Measurements from ENCODE around the gene GCKR. TPM values are rescaled to one million over a fixed set of nuclear protein-coding genes. Genes with fewer than 3 reads are reported as not detected.

GCKR gene
- total RNA-seq, 1 experiment from 2014 or later, result not detected

DNA sequence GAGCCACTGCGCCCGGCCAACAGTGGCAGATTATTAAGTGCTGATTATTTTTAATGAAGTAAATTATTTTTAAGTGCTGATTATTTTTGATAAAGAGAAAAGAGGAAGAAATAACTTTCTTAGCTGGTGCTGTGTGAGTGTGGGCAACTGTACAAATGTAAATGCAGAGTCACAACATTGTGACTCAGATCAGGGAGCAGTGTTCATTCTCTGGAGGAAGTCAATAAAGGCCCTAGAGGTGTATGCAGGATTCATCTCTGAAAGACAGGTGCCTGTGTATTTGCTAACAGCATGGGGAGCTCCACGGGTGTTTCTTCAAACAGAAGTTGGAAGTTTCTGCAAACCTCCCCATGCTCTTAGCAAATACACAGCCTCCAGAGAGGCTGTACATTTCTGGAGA is 48.3 kb upstream of the GCKR start:
- ChIA-PET CTCF (interaction anchor here (1.5 kb wide), 1 partner anchor 19 kb away, joined by 3 read pairs; the partner anchor contains the start of gene NRBP1), POLR2A (no interaction called here), RAD21 (ENCODE audit: low non-redundant PET in 1 of 2, low total read pairs in 2 of 2, uncharacterized antibody in 2 of 2, unreplicated experiment in 2 of 2) (no interaction called here)
- H2AFZ ChIP-seq (ENCODE audit: low read depth, low read length, poor library complexity, severe bottlenecking), result no peak overlapping the region
- ATAC-seq, result no peak
- no peak for DNase-seq (ENCODE audit: low read depth, low spot score)
- peaks cover 1% of the 10 kb centered on the region; the same call in 1 of the 2 replicates for H3K79me2 ChIP-seq (ENCODE audit: insufficient read depth, low read length)
- intact Hi-C loops (cut with micrococcal nuclease), result loop anchor here (10.0 kb wide), 1 partner anchor 176 kb away; the partner anchor contains the start of genes CCDC121 and GPN1
- H3K9me2 ChIP-seq (ENCODE audit: insufficient read depth), result no peaks in the 10 kb centered on the region
- no peaks in the 10 kb centered on the region for H3K9me3 ChIP-seq (ENCODE audit: control insufficient read depth in 1 of 2, insufficient read depth in 1 of 2, low read depth in 1 of 2, low read length in 2 of 2)
- H4K20me1 ChIP-seq (ENCODE audit: insufficient read depth), result no peaks in the 10 kb centered on the region
- H3K4me2 ChIP-seq (ENCODE audit: low read length), result no peak overlapping the region
- no peak overlapping the region for H3K9ac ChIP-seq (ENCODE audit: low read length)
- H3K4me3 ChIP-seq (replicated peaks in 1 of 2; ENCODE audit: low read depth in 1 of 2, low read length in 2 of 2), result no peak overlapping the region
- no peaks in the 10 kb centered on the region for H3K27me3 ChIP-seq (ENCODE audit: insufficient read depth, low read length)
- TF ChIP-seq CEBPB (IDR thresholded peaks at IDR 0.05; ENCODE audit: low read depth), result no peak
- TF ChIP-seq POLR2AphosphoS5 (IDR thresholded peaks at IDR 0.05; ENCODE audit: low read depth, low read length), result no peak
- TF ChIP-seq, protein P1, sequence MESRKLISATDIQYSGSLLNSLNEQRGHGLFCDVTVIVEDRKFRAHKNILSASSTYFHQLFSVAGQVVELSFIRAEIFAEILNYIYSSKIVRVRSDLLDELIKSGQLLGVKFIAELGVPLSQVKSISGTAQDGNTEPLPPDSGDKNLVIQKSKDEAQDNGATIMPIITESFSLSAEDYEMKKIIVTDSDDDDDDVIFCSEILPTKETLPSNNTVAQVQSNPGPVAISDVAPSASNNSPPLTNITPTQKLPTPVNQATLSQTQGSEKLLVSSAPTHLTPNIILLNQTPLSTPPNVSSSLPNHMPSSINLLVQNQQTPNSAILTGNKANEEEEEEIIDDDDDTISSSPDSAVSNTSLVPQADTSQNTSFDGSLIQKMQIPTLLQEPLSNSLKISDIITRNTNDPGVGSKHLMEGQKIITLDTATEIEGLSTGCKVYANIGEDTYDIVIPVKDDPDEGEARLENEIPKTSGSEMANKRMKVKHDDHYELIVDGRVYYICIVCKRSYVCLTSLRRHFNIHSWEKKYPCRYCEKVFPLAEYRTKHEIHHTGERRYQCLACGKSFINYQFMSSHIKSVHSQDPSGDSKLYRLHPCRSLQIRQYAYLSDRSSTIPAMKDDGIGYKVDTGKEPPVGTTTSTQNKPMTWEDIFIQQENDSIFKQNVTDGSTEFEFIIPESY (IDR thresholded peaks at IDR 0.05; ENCODE audit: extremely low read depth, insufficient replicate concordance, low read length), result no peak
- no peak for TF ChIP-seq POLR2A (IDR thresholded peaks at IDR 0.05; ENCODE audit: borderline replicate concordance, extremely low read depth, insufficient read depth, insufficient read length)
- TF ChIP-seq TCF7L2 (IDR thresholded peaks at IDR 0.05; ENCODE audit: borderline replicate concordance, extremely low read depth, insufficient read depth, insufficient read length), result no peak
- no peak for TF ChIP-seq FOSL1 (IDR thresholded peaks at IDR 0.05; ENCODE audit: low read depth)
- no peak for TF ChIP-seq EZH2 (IDR thresholded peaks at IDR 0.05)
- TF ChIP-seq SP1 (IDR thresholded peaks at IDR 0.05; ENCODE audit: low read depth), result no peak
- TF ChIP-seq ZFX (IDR thresholded peaks at IDR 0.05), result no peak
- TF ChIP-seq MAX (IDR thresholded peaks at IDR 0.05), result no peak
- TF ChIP-seq SRF (IDR thresholded peaks at IDR 0.05; ENCODE audit: low read depth), result no peak
- TF ChIP-seq CBX3 (IDR thresholded peaks at IDR 0.05; ENCODE audit: low read depth), result no peak
- TF ChIP-seq JUND (IDR thresholded peaks at IDR 0.05), result no peak
- no peak for TF ChIP-seq ZNF274 (IDR thresholded peaks at IDR 0.05; ENCODE audit: low read depth, low read length)
- TF ChIP-seq EZH2phosphoT487 (IDR thresholded peaks at IDR 0.05; ENCODE audit: borderline replicate concordance), result no peak
- TF ChIP-seq, protein P2, sequence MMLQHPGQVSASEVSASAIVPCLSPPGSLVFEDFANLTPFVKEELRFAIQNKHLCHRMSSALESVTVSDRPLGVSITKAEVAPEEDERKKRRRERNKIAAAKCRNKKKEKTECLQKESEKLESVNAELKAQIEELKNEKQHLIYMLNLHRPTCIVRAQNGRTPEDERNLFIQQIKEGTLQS (IDR thresholded peaks at IDR 0.05), result no peak
- TF ChIP-seq YY1 (IDR thresholded peaks at IDR 0.05; ENCODE audit: extremely low read depth, insufficient replicate concordance, low read depth, low read length), result no peak
- 0 out of 4 replicates have a peak, but pooled peaks cover 5% of the 10 kb centered on the region in 2 experiments for H3K36me3 ChIP-seq (ENCODE audit: control insufficient read depth in 1 of 2, insufficient read depth in 2 of 2, low read length in 2 of 2)
- no TSS peak for BruUV-seq (replicated peaks)
- peaks cover 0 to 12% of the 10 kb centered on the region in 2 experiments; a peak in 2 of 4 replicates for H3K4me1 ChIP-seq (ENCODE audit: control insufficient read depth in 1 of 2, insufficient read depth in 2 of 2, low read length in 2 of 2)
- no peak overlapping the region for H3K27ac ChIP-seq (ENCODE audit: low read depth, low read length)

Data from HCT116 (cell line).